Inflammatory macrophage treated with lipopolysaccharide for 1 hour (primary cell): ENCODE data around the gene ARHGAP10.
"Not testable (repeated sequence)": the region's sequence is repeated elsewhere in the genome, so short reads cannot be mapped to it uniquely, and the experiment has no call there.

Source experiments
- DNase-seq, 2 donors: peaks; one replicate each; pipeline ENCODE4 v3.0.0-alpha.2; 2020 to 2022

The ARHGAP10 gene

DNA sequence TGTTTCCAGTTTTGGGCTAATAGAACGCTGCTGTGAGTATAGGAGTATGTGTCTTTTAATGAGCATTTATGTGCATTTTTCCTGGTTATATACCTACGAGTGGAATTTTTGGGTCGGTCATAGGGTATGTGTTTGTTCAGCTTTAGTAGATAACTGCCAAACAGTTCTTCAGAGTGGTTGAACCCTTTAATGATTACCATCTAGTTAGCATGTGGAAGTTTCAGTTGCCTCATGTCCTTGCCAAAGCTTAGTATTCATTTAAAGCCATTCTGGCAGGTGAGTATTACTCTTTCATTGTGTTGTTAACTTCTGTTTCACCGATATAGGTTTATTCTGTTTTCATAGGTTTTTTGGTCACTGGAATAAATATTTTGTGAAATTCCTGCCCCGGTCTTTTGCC lies 229.1 kb downstream of the ARHGAP10 start:
- no peak for DNase-seq

DNA sequence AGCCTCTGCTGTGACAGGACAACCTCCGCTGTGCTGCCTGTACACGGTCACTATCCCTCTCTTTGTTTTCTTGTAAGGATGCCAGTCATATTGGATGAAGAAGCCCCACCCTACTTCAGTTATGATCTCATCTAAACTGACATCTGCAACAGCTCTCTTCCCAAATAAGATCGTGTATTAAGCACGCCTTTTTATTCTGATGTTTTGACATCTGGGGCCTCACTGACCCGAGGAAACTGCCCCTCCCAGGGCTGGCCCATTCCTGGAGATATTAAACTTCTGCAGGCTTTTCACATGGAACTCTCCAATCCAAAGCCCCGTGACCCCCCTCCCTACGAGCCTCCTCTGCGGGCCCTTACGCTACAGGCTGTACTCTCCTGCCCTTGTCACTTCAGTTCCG lies 232.0 kb downstream of the ARHGAP10 start:
- DNase-seq = no peak

DNA sequence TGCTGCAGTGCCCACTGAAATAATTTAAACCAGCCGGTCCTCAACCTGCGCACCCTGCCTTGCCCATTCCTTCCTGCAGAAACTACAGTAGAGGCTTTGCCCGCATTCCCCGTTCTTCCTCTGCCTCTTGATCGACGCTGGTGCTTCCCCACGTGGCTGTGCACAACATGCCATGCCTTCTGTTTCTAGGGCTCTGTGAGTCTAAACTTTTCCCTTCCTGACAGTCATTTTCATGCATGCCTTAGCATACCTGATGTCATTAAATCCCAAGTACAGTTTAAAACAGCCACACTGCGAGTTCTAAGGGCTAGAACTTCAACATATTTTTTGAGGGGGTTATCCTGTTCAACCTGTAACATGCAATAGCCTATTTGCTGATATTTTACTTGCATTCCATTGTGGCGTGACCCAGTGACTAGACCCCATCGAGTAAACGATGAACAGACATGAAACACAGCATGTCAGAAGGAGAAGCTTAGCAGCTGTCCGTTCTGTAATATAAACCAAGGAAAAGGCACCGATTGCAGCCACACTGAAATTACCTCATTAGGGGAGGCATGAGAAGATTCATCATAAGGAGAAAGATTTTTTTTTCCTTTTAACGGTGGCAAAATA lies 232.5 kb downstream of the ARHGAP10 start:
- no peak for DNase-seq

- no peak for DNase-seq
These were observed 233.2 kb downstream of the ARHGAP10 start for GRCh38 chr4:147965056-147965455.

- no peak for DNase-seq
These were observed 234.0 kb downstream of the ARHGAP10 start for GRCh38 chr4:147965873-147966272.

GRCh38 chr4:147968641-147969040 lies 236.8 kb downstream of the ARHGAP10 start:
- DNase-seq = no peak

DNA sequence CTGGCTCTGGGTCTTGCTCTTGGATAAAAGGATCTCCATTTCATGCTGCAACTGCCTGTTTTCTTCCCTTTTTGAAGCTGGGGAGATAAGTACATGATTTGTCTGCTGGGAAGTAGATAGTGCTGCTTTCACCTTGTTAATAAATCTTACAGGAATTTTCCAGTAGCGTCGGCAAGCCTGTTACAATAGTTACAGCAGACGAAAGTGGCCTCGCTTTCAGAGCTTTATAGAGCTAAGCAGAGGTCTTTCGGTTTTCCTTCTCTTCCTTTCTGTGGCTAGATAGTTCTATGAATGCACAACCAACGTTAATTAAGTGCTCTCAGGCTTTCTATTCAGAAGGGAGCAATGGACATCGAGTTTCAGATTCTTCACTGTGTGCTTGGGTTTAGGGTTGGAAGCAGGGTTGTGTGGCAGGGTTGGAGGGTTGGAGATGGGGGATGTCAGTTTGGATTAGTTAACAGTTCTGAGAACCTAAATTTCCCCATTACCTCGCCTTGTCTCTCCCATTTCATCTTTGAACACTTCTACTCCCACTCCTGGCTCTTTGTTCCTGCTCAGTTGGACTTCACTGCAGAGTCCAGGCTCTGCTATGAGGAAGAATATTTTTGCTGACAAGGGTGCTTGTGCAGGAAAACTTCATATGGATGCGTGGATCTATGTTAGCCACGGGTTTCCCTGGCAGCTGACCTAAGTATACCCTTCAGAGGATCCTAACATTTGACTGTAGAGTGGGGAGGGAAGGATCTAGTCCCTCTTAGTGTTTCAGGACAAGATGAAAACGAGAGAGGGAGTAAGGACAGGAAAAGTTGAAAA lies 237.9 kb downstream of the ARHGAP10 start:
- peak; percentile 21 to 38 for DNase-seq

DNA sequence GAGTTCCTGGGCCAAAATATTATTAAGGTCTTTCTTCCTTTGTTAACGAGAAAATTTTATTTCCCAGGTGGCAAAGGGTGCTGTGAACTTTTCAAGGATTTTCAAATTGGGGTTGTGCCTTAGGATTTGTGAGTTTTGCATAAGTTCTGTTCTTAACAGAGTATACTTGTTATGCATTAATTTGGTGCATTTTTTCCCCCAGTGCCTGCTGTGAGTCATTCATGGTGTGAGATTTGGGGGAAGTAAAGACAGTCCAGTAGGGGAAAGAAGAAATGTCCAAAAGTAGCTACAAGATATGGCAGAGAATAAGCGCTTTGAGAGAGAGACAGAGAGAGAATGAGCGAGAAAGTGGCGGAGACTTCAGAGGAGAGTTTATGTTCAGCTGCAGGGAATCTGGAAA lies 239.2 kb downstream of the ARHGAP10 start:
- DNase-seq = peak; percentile 36 to 45

DNA sequence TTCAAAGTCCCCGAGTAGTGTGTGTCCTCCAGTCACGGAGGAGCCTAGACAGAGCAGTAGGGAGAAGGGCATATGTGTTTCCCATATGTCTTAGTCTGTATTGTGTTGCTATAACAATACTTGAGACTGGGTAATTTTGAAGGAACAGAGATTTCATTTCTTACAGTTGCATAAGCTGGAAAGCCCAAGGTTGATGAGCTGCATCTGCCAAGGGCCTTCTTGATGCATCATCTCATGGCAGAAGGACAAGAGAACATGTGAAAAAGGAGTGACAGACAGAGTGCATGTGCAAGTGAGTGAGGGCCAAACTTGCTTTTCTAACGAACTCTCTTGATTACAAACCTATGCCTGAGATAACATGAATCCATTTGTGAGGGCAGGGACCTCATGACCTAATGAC lies 243.4 kb downstream of the ARHGAP10 start:
- DNase-seq = peak; percentile 65 to 76

- DNase-seq = no peak
These were observed 244.3 kb downstream of the ARHGAP10 start for GRCh38 chr4:147975933-147976928.

- peak; percentile 25 to 49 for DNase-seq
These were observed 248.7 kb downstream of the ARHGAP10 start for GRCh38 chr4:147980586-147980985.

- no peak for DNase-seq
These were observed 249.4 kb downstream of the ARHGAP10 start for GRCh38 chr4:147981305-147981704.

DNA sequence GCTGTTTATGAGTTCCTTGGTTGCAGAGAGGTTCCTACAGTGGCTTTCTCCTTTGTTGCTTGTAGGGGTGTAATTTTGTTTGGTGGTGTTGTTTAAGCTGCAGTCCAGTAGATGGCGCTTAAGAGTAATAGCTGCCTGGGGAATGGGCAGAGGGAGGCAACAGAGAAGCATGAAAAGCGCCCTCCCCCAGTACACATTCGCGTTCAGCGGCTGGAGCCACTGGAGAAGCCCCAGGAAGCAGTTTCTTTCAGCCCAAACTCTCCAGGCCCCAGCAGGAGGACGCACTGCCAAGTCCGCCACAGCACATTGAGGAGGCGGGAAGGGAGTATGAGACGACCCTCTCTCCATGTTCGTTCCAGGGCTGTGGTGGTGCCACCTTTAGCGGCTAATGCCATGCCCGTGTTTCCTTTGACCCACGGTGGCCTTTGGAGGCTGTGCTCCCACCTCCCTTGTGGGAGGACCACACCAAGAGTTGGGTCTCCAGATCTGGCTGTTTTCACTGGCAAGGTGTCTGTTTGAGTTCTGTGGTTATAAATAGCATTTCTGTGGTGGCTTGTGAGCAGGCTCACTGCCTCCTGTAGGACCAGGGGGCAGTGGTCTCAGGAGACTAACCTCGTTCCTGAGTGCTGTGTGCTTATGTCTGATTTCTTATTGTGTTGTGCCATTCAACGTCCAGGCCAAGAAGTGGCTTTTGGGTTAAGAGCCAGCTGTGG lies 252.3 kb downstream of the ARHGAP10 start:
- DNase-seq = peak; percentile 21 to 47

- DNase-seq = no peak
These were observed 252.9 kb downstream of the ARHGAP10 start for GRCh38 chr4:147984778-147985138.

DNA sequence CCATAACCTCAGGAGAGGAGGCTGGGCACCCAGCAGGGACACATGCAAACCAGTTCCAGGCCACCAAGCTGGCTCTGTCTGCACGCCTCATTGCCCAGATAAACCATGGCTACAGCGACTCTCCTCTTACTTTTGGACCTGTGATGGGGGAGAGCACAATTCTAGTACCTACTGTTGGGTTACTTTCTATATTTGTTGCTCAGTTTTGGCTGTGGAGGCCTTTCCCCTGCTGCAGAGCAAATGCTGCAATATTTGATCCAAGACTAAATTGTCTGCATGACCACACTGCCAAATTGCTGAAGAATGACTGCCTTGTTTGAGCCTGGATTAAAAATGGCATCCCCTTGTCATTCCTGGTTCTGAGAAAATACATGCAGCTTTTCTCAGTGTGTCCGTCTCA lies 253.5 kb downstream of the ARHGAP10 start:
- no peak for DNase-seq

- DNase-seq = peak in 1 of 2 donors; percentile 22
These were observed 255.4 kb downstream of the ARHGAP10 start for GRCh38 chr4:147987252-147987651.

GRCh38 chr4:147991543-147992283 lies 259.8 kb downstream of the ARHGAP10 start:
- DNase-seq = no peak

- peak; percentile 77 to 90 for DNase-seq
These were observed 262.2 kb downstream of the ARHGAP10 start for GRCh38 chr4:147994076-147994475.

DNA sequence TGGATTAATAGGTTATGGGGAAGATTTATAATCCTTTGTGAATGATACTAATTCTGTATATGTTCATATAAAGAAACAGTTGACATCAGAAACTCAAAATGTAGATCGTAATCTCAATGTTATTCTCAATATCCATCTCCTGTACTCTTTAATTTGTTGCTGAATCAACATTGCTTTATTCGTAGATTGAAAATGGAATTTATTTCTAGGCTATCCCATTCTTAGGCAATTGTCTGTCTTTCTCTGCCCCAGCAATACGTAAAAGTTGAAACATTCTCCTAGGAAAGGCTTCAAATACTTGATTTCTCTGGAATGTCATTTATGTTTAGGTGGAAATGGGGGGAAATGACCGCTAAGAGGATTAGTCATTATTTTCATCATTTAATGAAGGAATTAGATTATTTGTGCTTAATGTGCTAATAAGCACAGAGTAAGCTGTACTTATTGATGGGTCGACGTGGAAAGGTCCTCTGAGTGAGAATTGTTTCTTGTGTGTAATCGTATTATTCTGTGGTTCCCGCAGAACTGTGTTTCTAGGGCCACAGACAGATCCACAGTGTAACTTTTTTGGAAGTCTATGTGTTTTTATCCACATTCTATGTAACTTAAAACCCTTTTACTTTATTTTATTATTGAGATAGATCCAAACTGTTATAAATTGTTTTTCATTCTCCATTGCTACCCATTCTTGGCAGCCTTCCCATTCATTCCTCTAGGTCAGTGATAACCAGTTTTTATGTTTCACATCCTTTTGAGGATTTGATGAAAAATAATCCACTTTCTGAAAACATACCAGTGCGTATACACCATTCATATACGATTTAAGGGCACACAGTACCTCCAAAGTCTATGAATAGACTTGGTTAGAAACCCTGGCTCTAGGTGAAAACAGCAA lies 262.9 kb downstream of the ARHGAP10 start:
- no peak for DNase-seq

GRCh38 chr4:147996859-147997258 lies 265.0 kb downstream of the ARHGAP10 start:
- no peak for DNase-seq

DNA sequence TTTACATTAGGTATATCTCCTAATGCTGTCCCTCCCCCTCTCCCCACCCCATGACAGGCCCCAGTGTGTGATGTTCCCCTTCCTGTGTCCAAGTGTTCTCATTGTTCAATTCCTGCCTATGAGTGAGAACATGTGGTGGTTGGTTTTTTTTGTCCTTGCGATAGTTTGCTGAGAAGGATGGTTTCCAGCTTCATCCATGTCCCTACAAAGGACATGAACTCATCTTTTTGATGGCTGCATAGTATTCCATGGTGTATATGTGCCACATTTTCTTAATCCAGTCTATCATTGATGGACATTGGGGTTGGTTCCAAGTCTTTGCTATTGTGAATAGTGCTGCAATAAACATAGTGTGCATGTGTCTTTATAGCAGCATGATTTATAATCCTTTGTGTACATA lies 268.1 kb downstream of the ARHGAP10 start:
- not testable (repeated sequence) for DNase-seq
